Adrenal gland (tissue), 5 donors: Measurements from ENCODE around the gene NXN.

Experiments used
- CTCF ChIP-seq, 6 experiments: fragments of 450-650 bp in 4 of 6; fragments of 200-600 bp in 2 of 6; sonication (generic) in 1 of 6; IDR thresholded peaks; 1 replicate in 5 of 6; 2 replicates in 1 of 6; pipeline versions ENCODE4 v1.5.1 to v1.8.0; 2016 to 2021; ENCODE audit warnings: antibody characterized with exemption in 6 of 6, mild to moderate bottlenecking in 2 of 6, moderate library complexity in 1 of 6
- POLR2A ChIP-seq, 2 donors: fragments of 450-650 bp; IDR thresholded peaks; one replicate each; pipeline ENCODE4 v1.6.1; 2017; ENCODE audit warnings: antibody characterized with exemption in 2 of 2, mild to moderate bottlenecking in 2 of 2, moderate library complexity in 1 of 2
- donor health status: DM: no; HTN: no; CAD: no.

- TF ChIP-seq CTCF (IDR thresholded peaks at IDR 0.05) (no peak), POLR2A (IDR thresholded peaks at IDR 0.05) (no peak)
Observed at GRCh38 chr17:1006054-1006453, 26.5 kb upstream of the NXN start.
